HCT116 (cell line): Measurements from ENCODE around the gene SLC31A1. TPM values are rescaled to one million over a fixed set of nuclear protein-coding genes. Genes with fewer than 3 reads are reported as not detected.

ENCODE experiments used
- ATAC-seq: fragments of 200-7000 bp; cut with Tn5 transposase; 2 replicates; pipeline ENCODE4 v1.9.1; 2020; ENCODE audit warnings: mild to moderate bottlenecking, moderate library complexity
- BruUV-seq: library from RNA; stranded (reverse); fragments of 400-500 nt; replicated peaks from 2 replicates; lab custom pipeline; 2021; lab: Mats Ljungman, UMichigan
- CTCF ChIA-PET: fragments of 300-600 bp; sonication (Branson Sonifier 250); formaldehyde crosslinking; loops from one replicate; lab custom pipeline; 2021; ENCODE audit warnings: antibody characterized with exemption; lab: Charles Lee
- POLR2A ChIA-PET: fragments of 300-600, 350-600 bp; sonication (Branson Sonifier 250); formaldehyde crosslinking; loops from one replicate; lab custom pipeline; 2021; ENCODE audit warnings: antibody characterized with exemption; lab: Charles Lee
- RAD21 ChIA-PET, 2 experiments: fragments of 300-600 bp; sonication (Branson Sonifier 250); formaldehyde crosslinking; loops; one replicate each; lab custom pipeline; 2023; ENCODE audit warnings: low total read pairs in 2 of 2; ENCODE audit not compliant: uncharacterized antibody in 2 of 2, unreplicated experiment in 2 of 2, low non-redundant PET in 1 of 2; lab: Charles Lee
- DNase-seq: peaks from one replicate; pipeline ENCODE4 v3.0.0-alpha.2; 2010; ENCODE audit warnings: low read depth, low spot score
- H2AFZ ChIP-seq: fragments of 200-600 bp; shearing (Covaris generic), sonication (generic); 2 replicates; pipeline ENCODE4 v1.6.1; 2017; ENCODE audit warnings: low read depth, mixed run types, mixed read lengths, antibody characterized with exemption, low read length; ENCODE audit not compliant: poor library complexity, severe bottlenecking
- H3K27ac ChIP-seq: 2 replicates; pipeline ENCODE4 v1.5.1; 2012; ENCODE audit warnings: low read depth, low read length
- H3K27me3 ChIP-seq: fragments of 200-600 bp; sonication (generic); 2 replicates; pipeline ENCODE4 v1.6.1; 2016; ENCODE audit warnings: mixed run types, low read length, mixed read lengths; ENCODE audit not compliant: insufficient read depth
- H3K36me3 ChIP-seq, 2 experiments: fragments of 200-500 bp in 1 of 2; fragments of 200-600 bp in 1 of 2; sonication (Bioruptor generic) in 1 of 2; sonication (generic) in 1 of 2; 2 replicates each; pipeline versions ENCODE4 v1.5.1 to v1.6.1; 2014 to 2016; ENCODE audit warnings: low read length in 2 of 2, inconsistent platforms in 1 of 2, mixed read lengths in 1 of 2, mixed run types in 1 of 2; ENCODE audit not compliant: insufficient read depth in 2 of 2, control insufficient read depth in 1 of 2
- H3K4me1 ChIP-seq, 2 experiments: fragments of 200-600 bp in 1 of 2; sonication (generic) in 1 of 2; 2 replicates each; pipeline versions ENCODE4 v1.5.1 to v1.6.1; 2012 to 2017; ENCODE audit warnings: low read length in 2 of 2, inconsistent platforms in 1 of 2, mild to moderate bottlenecking in 1 of 2, mixed read lengths in 1 of 2, mixed run types in 1 of 2, moderate library complexity in 1 of 2; ENCODE audit not compliant: insufficient read depth in 2 of 2, control insufficient read depth in 1 of 2
- H3K4me2 ChIP-seq: fragments of 200-600 bp; sonication (generic); 2 replicates; pipeline ENCODE4 v1.6.1; 2017; ENCODE audit warnings: mixed run types, low read length, mixed read lengths
- H3K4me3 ChIP-seq, 2 experiments: fragments of 200-600 bp in 1 of 2; sonication (generic) in 1 of 2; replicated peaks in 1 of 2; 2 replicates each; pipeline ENCODE4 v1.5.1; 2011 to 2016; ENCODE audit warnings: low read length in 2 of 2, control low read depth in 1 of 2, low read depth in 1 of 2, mild to moderate bottlenecking in 1 of 2, mixed read lengths in 1 of 2, mixed run types in 1 of 2
- H3K79me2 ChIP-seq: fragments of 200-600 bp; sonication (generic); 2 replicates; pipeline ENCODE4 v1.6.1; 2017; ENCODE audit warnings: mild to moderate bottlenecking, mixed run types, low read length, moderate library complexity, mixed read lengths; ENCODE audit not compliant: insufficient read depth
- H3K9ac ChIP-seq: fragments of 200-600 bp; sonication (generic); 2 replicates; pipeline ENCODE4 v1.6.1; 2016; ENCODE audit warnings: low read length, mixed read lengths
- H3K9me2 ChIP-seq: fragments of 200-600 bp; sonication (generic), shearing (Covaris generic); 2 replicates; pipeline ENCODE4 v1.6.1; 2017; ENCODE audit warnings: mixed run types, mild to moderate bottlenecking, moderate library complexity; ENCODE audit not compliant: insufficient read depth
- H3K9me3 ChIP-seq, 2 experiments: fragments of 200-500 bp in 1 of 2; fragments of 200-600 bp in 1 of 2; sonication (Bioruptor generic) in 1 of 2; sonication (generic) in 1 of 2; 2 replicates each; pipeline ENCODE4 v1.6.1; 2014 to 2017; ENCODE audit warnings: low read length in 2 of 2, mixed read lengths in 2 of 2, inconsistent platforms in 1 of 2, low read depth in 1 of 2, mild to moderate bottlenecking in 1 of 2, mixed run types in 1 of 2, moderate library complexity in 1 of 2; ENCODE audit not compliant: control insufficient read depth in 1 of 2, insufficient read depth in 1 of 2
- H4K20me1 ChIP-seq: fragments of 200-600 bp; sonication (generic), shearing (Covaris generic); 2 replicates; pipeline ENCODE4 v1.6.1; 2017; ENCODE audit warnings: mixed run types, mild to moderate bottlenecking, moderate library complexity; ENCODE audit not compliant: insufficient read depth
- ATF3 ChIP-seq: IDR thresholded peaks from 2 replicates; pipeline ENCODE4 v1.6.1; 2012
- CTCF ChIP-seq, 3 experiments: fragments of 200-600 bp in 1 of 3; sonication (generic) in 1 of 3; IDR thresholded peaks in 2 of 3; conservative IDR thresholded peaks in 1 of 3; 2 replicates each; pipeline ENCODE4 v1.5.1; 2012 to 2017; ENCODE audit warnings: low read depth in 2 of 3, low read length in 2 of 3, antibody characterized with exemption in 1 of 3, borderline replicate concordance in 1 of 3, control low read depth in 1 of 3, mild to moderate bottlenecking in 1 of 3, mixed read lengths in 1 of 3, mixed run types in 1 of 3, moderate library complexity in 1 of 3; ENCODE audit not compliant: insufficient read depth in 1 of 3
- EGR1 ChIP-seq: IDR thresholded peaks from 2 replicates; pipeline ENCODE4 v1.6.1; 2012; ENCODE audit warnings: low read depth
- EZH2 ChIP-seq: fragments of 200-600 bp; sonication (generic); IDR thresholded peaks from 2 replicates; pipeline ENCODE4 v1.6.1; 2017; ENCODE audit warnings: antibody characterized with exemption, mixed run types
- EZH2phosphoT487 ChIP-seq: fragments of 200-600 bp; IDR thresholded peaks from 2 replicates; pipeline ENCODE4 v1.6.1; 2018; ENCODE audit warnings: antibody characterized with exemption, borderline replicate concordance
- FOSL1 ChIP-seq: IDR thresholded peaks from 2 replicates; pipeline ENCODE4 v1.6.1; 2012; ENCODE audit warnings: low read depth
- JUND ChIP-seq: IDR thresholded peaks from 2 replicates; pipeline ENCODE4 v1.6.1; 2012
- MAX ChIP-seq: IDR thresholded peaks from 2 replicates; pipeline ENCODE4 v1.6.1; 2012
- POLR2AphosphoS5 ChIP-seq: IDR thresholded peaks from 2 replicates; pipeline ENCODE4 v1.6.1; 2011; ENCODE audit warnings: mild to moderate bottlenecking, low read depth, low read length, moderate library complexity
- RAD21 ChIP-seq: IDR thresholded peaks from 2 replicates; pipeline ENCODE4 v1.6.1; 2012; ENCODE audit warnings: low read depth, mild to moderate bottlenecking
- REST ChIP-seq: IDR thresholded peaks from 2 replicates; pipeline ENCODE4 v1.6.1; 2012; ENCODE audit warnings: low read depth
- SIN3A ChIP-seq: IDR thresholded peaks from 2 replicates; pipeline ENCODE4 v1.6.1; 2012; ENCODE audit warnings: low read depth
- SP1 ChIP-seq: IDR thresholded peaks from 2 replicates; pipeline ENCODE4 v1.6.1; 2012; ENCODE audit warnings: low read depth
- YY1 ChIP-seq: IDR thresholded peaks from 2 replicates; pipeline ENCODE4 v1.6.1; 2011; ENCODE audit warnings: low read length, low read depth, moderate library complexity, mild to moderate bottlenecking; ENCODE audit not compliant: insufficient replicate concordance; ENCODE audit errors: extremely low read depth
- ZBTB33 ChIP-seq: IDR thresholded peaks from 2 replicates; pipeline ENCODE4 v1.6.1; 2011; ENCODE audit warnings: mild to moderate bottlenecking, low read length, moderate library complexity; ENCODE audit not compliant: insufficient replicate concordance; ENCODE audit errors: extremely low read depth
- ZFX ChIP-seq: fragments of 450-650 bp; IDR thresholded peaks from 2 replicates; pipeline ENCODE4 v1.6.1; 2017
- intact Hi-C: fragments of 100-400 bp; cut with micrococcal nuclease; formaldehyde crosslinking; loops from 2 replicates; pipeline ENCODE4 v1.10.0; 2022
- total RNA-seq: library from RNA; stranded (reverse); gene quantifications from one replicate; pipeline ENCODE4 v1.2.1, GENCODE V29; 2021; ENCODE audit not compliant: unreplicated experiment

The SLC31A1 gene
- total RNA-seq, 1 experiment from 2014 or later, result 24.4 TPM

- H3K4me3 ChIP-seq, result no peak overlapping the region
- H3K27me3 ChIP-seq, result no peaks in the 10 kb centered on the region
- no peak overlapping the region for H3K9ac ChIP-seq
- DNase-seq (no peak), ATAC-seq (no peak)
- H3K4me1 ChIP-seq, result no peaks in the 10 kb centered on the region
- ChIA-PET RAD21 (no interaction called here), CTCF (no interaction called here), POLR2A (no interaction called here)
- BruUV-seq, result no TSS peak
- H4K20me1 ChIP-seq, result no peaks in the 10 kb centered on the region
- no peak overlapping the region for H3K4me2 ChIP-seq
- peaks cover 41 to 46% of the 10 kb centered on the region in 2 experiments for H3K36me3 ChIP-seq
- TF ChIP-seq YY1, result no peak
- TF ChIP-seq ZBTB33, result no peak
- TF ChIP-seq CTCF (IDR thresholded peaks at IDR 0.05 in 2 of 3, conservative IDR thresholded peaks at IDR 0.05 in 1 of 3; ENCODE audit: borderline replicate concordance in 1 of 3, insufficient read depth in 1 of 3, low read depth in 2 of 3, low read length in 2 of 3), result no peak
- TF ChIP-seq ZFX, result no peak
- no peak for TF ChIP-seq JUND
- no peak for TF ChIP-seq REST
- no peak for TF ChIP-seq POLR2AphosphoS5
- no peak for TF ChIP-seq RAD21
- no peak for TF ChIP-seq EZH2phosphoT487
- TF ChIP-seq ATF3, result no peak
- TF ChIP-seq EGR1, result no peak
- TF ChIP-seq SIN3A, result no peak
- TF ChIP-seq SP1, result no peak
- TF ChIP-seq MAX, result no peak
- no peak for TF ChIP-seq FOSL1
- TF ChIP-seq EZH2, result no peak
- 0 out of 2 replicates have a peak, but pooled peaks cover 5% of the 10 kb centered on the region for H3K79me2 ChIP-seq
- no peaks in the 10 kb centered on the region for H3K9me2 ChIP-seq
- no peaks in the 10 kb centered on the region for H3K9me3 ChIP-seq
- H2AFZ ChIP-seq, result no peak overlapping the region
- intact Hi-C loops, result no loop called here
- no peak overlapping the region for H3K27ac ChIP-seq
These were observed 72.0 kb downstream of the SLC31A1 start for GRCh38 chr9:113293285-113293878.
